K562 treated with DMSO at 1 percent for 4 hours (cell line): ENCODE results near the gene APOBEC3F. TPM values are rescaled to one million over a fixed set of nuclear protein-coding genes. Genes with fewer than 3 reads are reported as not detected.

ENCODE experiments used
- total RNA-seq: library from RNA; unstranded; fragments of 300-600 nt; gene quantifications from 2 replicates; pipeline ENCODE4 v1.2.3, GENCODE V29; 2022; ENCODE audit not compliant: insufficient read depth

APOBEC3F gene
- total RNA-seq, result 2.1 and 2.2 TPM in 2 replicates

GRCh38 chr22:39040538-39041296 is at the start of gene APOBEC3F:
TSS of gene APOBEC3F (plus strand) at chr22:39040864. CDS start at chr22:39040961, 97 bp downstream.

DNA sequence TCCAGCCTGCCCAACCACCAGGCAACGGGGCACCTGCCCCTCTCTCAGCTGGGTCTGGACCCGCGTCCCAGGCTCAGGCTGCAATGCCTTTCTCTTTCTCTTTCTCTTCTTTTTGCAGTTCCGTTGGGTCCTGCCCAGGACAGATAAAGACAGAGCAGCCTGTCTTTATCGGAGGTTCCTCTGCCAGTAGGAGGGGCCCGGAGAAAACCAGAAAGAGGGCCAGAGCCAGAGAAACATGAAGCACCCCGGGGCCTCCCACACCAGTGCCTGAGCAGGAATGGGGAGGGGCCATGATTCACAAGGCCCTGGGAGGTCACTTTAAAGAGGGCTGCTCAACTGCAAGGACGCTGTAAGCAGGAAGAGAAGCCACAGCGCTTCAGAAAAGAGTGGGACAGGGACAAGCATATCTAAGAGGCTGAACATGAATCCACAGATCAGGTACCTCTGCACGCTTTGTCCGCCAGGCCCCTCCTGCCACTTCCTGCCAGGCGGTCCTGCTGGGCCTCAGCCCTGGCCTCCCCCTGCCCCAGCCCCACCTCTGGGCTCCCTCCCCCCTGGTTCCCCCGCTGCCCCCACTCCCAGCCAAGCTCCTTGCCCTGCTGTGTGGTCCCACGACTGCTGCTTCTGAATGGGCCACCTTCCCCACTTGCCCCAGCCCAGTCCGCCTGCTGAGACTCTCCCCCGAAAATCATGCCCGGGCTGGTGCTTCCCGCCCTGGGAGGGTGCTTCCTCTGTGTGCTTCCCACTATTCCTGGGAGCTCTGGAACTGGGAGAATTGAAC is 26.5 kb upstream of the APOBEC3F start, which contains the start of gene APOBEC3C:
Gene APOBEC3C (plus strand): TSS at position 316 of the 781 bp plus-strand sequence. CDS start 106 bp downstream, at position 422.

DNA sequence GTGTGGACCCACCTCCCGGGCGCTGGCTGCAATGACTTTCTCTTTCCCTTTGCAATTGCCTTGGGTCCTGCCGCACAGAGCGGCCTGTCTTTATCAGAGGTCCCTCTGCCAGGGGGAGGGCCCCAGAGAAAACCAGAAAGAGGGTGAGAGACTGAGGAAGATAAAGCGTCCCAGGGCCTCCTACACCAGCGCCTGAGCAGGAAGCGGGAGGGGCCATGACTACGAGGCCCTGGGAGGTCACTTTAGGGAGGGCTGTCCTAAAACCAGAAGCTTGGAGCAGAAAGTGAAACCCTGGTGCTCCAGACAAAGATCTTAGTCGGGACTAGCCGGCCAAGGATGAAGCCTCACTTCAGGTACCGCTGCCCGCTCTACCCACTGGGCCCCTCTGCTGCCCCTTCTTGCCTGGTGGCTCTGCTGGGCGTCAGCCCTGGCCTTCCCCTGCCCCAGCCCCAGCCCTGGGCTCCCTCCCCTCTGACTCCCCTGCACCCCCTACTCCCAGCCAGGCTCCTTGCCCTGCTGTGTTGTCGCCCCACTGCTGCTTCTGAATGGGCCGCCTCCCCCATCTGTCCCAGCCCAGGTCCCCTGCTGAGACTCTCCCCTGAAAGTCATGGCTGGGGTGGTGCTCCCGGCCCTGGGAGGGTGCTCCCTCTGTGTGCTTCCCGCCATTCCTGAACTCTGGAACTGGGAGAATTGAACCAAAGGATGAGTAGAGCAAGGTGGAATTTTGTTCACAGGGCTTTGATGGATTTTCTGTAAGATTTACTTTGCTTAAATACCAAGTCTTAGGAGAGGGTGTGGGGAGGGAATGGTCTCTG is 36.6 kb downstream of the APOBEC3F start, which contains the start of gene APOBEC3G:
Gene APOBEC3G (plus strand): TSS at position 250 of the 815 bp plus-strand sequence. CDS start 87 bp downstream, at position 337.

DNA sequence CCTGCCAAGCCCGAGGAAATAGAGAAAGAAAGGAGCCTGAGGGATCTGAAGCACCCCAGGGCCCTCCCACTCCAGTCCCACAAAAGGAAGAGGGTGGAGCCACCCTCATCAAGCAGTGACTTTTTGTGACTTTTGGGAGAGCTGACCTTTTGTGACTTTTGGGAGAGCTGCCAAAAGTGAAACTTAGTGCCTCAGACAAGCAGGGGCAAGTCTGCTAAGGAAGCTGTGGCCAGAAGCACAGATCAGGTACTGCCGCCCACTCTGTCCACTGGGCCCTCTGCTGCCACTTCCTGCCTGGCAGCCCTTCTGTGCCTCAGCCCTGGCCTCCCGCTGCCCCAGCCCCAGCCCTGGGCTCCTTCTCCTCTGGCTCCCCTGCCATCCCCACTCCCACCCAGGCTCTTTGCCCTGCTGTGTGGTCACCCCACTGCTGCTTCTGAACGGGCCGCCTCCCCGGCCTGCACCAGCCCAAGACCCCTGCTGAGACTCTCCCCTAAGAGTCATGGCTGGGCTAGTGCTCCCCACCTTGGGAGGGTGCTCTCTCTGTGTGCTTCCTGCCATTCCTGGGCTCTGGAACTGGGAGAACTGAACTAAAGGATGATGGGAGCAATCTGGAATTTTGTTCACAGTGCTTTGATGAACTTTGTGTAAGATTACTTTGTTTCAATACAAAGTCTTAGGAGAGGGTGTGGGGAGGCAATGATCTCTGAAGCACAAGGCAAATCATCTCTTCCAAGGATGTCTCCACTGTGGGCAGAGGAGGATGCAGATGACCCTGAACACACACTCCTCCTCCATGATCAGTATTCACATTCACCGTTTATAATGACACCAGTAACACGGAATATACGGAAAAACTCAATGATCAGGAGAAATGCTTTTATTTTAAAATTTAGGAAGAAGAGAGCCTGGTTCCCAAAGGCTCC is 56.7 kb downstream of the APOBEC3F start, which contains the start of gene APOBEC3H:
Gene APOBEC3H (plus strand): TSS at position 147 of the 923 bp plus-strand sequence. CDS start 3,035 bp downstream, outside the sequence.

Other genes with a start within 250 kb of the APOBEC3F start
- 13.0 and 16.8 TPM in 2 replicates for gene DNAL4, start 246.7 kb upstream of the APOBEC3F start, total RNA-seq
- 3.1 and 5.0 TPM in 2 replicates for gene NPTXR, start 196.8 kb upstream of the APOBEC3F start, total RNA-seq
- gene CBX6, start 168.6 kb upstream of the APOBEC3F start, total RNA-seq, result 6.0 and 6.8 TPM in 2 replicates
- gene APOBEC3A, start 83.3 kb upstream of the APOBEC3F start, total RNA-seq, result not detected in 2 replicates
- gene APOBEC3B, start 58.5 kb upstream of the APOBEC3F start, total RNA-seq, result 63.6 and 66.8 TPM in 2 replicates
- gene APOBEC3C, start 26.6 kb upstream of the APOBEC3F start, total RNA-seq, result 41.8 and 48.1 TPM in 2 replicates
- 6.8 and 9.6 TPM in 2 replicates for gene APOBEC3D, start 19.7 kb upstream of the APOBEC3F start, total RNA-seq
- 8.7 and 13.0 TPM in 2 replicates for gene APOBEC3G, start 36.4 kb downstream of the APOBEC3F start, total RNA-seq
- gene APOBEC3H, start 56.4 kb downstream of the APOBEC3F start, total RNA-seq, result not detected in 2 replicates
- 6.5 and 11.1 TPM in 2 replicates for gene CBX7, start 111.8 kb downstream of the APOBEC3F start, total RNA-seq
- not detected in 2 replicates for gene PDGFB, start 204.1 kb downstream of the APOBEC3F start, total RNA-seq